Left lobe of liver (tissue), 2 donors: Measurements from ENCODE around the gene WWC2. TPM values are rescaled to one million over a fixed set of nuclear protein-coding genes. Genes with fewer than 3 reads are reported as not detected.

Experiments
- ATAC-seq: fragments of 200-7000 bp; cut with Tn5 transposase; one replicate; pipeline ENCODE4 v1.9.1; 2020; ENCODE audit warnings: mild to moderate bottlenecking, moderate library complexity
- DNase-seq: peaks from one replicate; pipeline ENCODE4 v3.0.0-alpha.2; 2020; ENCODE audit warnings: low spot score
- total RNA-seq: library from RNA; stranded (reverse); gene quantifications from one replicate; pipeline ENCODE4 v1.2.1, GENCODE V29; 2021
- donor health status: DM: no; HTN: no; CAD: no; lungs with moderate emphysema.
- donor health status: DM: no; HTN: yes; CAD: no.

Gene WWC2
- total RNA-seq, 1 donor from 2014 or later: 43.2 TPM

DNA sequence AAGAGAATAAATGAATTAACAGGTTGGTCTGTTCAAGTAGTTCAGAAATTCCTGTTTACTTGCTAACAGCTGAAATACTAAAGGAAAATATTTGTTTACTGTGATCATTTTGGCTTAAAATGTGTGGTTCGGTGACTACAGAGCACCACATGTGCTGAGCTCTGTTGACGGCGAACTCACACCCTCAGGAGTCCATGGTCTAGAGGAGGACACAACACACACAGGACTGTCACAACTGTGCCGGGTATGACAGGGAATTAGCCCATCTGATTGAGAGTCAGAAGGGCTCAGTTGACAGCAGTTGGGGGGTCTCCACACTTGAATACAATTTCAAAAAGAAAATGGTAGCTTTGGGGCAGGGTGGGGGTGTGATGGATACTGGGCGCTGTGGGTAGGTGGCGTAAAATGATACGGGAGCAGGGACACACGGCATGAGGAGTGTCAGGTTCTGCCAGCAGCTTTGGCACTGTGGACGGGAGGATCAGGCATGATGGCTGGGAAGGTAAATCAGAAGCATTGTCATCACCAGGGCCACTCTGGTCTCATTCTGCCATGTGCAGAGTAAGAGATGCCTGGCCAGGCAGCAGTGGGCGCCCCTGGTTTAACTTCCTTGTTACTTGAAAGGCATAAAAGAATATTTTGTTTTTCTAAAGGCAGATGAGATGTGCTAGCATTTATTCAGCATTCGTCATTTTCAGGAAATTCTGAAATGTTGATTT is 187.7 kb downstream of the WWC2 start:
- ATAC-seq (peak; percentile 70), DNase-seq (no peak)

DNA sequence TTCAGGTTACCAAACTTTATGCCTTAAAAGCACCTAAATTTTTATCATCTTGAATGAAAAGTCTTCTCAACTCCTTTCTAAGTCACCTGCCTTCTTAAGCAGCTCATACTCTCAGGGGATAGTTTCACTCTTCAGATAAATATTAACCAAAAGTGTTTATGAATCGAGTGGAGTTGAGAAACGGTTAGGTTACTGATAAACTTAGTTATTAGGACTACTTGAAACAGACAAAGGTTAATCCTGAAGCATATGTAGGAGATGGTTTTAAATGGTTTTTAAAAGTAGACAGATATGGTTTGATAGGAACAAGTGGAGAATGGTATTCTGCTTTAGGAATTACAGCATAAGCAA is 188.2 kb downstream of the WWC2 start:
- ATAC-seq (peak; percentile 64), DNase-seq (no peak)

DNA sequence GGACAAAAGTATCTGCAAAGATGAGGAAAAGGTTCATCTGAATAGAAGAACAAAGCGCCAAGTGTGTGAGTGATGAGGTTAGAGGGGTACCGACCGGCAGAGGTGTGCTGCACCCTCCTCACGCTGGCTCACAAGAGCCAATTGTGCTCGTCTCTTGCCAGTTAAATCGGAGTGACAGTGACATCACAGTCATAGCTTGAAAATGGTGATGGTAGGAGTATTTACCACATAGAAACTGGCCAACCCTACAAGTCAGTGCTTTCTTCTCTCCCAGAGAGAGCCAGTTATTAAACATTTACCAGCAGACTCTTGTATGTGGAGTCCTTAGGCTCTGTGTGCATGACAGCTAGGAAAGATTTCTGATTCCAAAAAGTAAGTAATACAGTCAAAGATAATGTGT is 188.6 kb downstream of the WWC2 start:
- DNase-seq: no peak
- ATAC-seq: peak; percentile 28

GRCh38 chr4:183288955-183289354 is 189.9 kb downstream of the WWC2 start:
- no peak for DNase-seq
- no peak for ATAC-seq

GRCh38 chr4:183289688-183290087 is 190.6 kb downstream of the WWC2 start:
- no peak for ATAC-seq
- DNase-seq: no peak

DNA sequence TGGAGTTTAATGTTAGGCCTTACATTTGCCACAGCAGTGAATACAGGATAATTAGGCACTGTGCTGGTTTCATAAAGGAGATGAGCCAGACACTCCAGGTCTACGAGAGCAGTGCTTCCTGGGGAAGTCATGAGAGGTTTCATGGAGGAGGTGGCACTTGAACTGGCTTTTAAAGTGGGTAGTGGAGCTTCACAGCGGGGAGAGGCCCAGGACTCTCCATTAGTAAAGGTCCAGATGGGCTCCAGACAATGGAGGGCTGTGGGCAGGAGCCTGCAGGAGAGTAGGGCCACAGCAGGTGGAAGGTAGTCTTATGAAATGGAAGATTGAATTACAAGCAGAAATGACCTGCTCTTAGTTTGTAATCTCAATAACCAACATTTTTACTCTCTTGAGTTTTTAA is 192.0 kb downstream of the WWC2 start:
- DNase-seq (no peak), ATAC-seq (no peak)

DNA sequence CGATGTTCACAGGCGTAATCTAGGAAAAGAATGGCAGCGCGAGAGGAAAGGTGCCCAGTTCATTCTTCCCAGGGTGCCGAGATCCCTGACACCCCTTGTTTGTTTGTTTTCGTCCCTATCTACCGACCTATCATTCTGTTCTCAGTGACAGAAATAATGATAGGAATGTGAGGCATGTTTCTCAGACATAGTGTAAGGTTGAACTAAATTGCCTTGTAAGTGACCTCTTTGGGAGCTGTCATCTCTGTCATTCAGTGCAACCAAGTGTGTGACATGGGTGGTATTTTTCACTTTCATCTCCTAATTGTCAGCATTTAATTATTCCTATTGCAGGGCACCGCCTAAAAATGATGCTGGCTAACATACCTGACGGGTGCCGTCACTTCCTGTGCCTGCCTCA is 196.7 kb downstream of the WWC2 start:
- no peak for ATAC-seq
- no peak for DNase-seq

GRCh38 chr4:183297675-183298074 is 198.6 kb downstream of the WWC2 start:
- DNase-seq: no peak
- no peak for ATAC-seq

DNA sequence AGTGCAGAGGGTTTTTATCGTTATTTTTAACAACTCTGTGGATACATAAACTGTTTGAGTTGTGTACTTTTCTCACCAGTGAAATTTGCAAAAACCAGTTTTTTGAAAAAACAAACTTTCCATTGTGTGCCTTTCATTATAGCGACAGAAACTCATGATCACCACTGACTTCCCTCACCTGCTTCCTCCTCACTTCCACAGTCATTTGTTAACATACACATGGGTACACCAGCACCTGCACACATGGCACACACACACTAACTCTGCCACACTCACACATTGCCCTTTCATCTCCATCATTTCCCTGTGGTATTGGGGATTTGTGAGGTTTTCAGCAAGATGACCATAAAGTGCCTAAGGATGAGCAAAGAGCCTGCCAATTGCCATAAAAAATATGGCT is 200.4 kb downstream of the WWC2 start:
- ATAC-seq: no peak

DNA sequence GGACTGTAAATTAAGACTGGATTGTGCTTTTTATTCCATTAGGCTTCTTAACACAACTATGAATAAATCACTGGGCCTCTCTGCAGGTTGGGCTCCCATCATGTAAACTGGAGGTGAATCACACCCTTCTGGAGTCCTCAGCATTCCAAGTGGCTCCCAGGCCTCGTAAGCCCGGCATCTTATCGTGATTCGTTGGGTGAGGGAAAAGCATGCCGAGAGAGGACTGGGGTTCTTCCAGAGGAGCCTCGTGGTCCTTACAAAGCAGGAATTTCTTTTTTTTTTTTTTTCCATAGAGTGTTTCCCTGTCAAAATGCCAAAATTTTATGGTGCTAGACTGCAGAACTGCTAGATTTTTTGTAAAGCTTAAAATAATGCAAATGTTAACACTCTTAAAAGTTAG is 201.0 kb downstream of the WWC2 start:
- DNase-seq: no peak
- ATAC-seq: no peak

More for the DNA sequence above, 200.4 kb downstream of the WWC2 start:
- DNase-seq: no peak

GRCh38 chr4:183300655-183301054 is 201.6 kb downstream of the WWC2 start:
- DNase-seq (no peak), ATAC-seq (no peak)

DNA sequence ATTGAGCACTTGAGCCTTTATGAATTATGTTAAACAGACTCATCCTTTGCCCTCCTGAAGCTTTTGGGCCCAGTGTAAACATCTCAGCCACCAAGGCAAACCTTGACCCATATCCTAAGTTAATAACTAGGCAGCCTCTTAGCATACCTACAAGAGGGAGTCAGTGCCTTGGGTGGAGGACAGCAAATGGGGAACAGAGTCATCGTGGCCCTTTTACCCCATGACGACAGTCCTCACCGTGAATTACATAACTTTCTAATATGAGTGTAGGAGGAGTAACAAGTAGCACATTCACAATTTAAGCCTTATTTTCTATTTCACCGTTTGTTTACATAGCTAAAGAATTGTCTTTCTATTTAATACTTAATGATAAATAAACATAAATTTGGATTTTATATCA is 204.2 kb downstream of the WWC2 start:
- DNase-seq (no peak), ATAC-seq (no peak)

- DNase-seq (no peak), ATAC-seq (no peak)
These were observed 205.0 kb downstream of the WWC2 start for GRCh38 chr4:183304067-183304466.

- no peak for DNase-seq
- ATAC-seq: no peak
These were observed 205.5 kb downstream of the WWC2 start for GRCh38 chr4:183304538-183304937.

GRCh38 chr4:183306811-183307210 is 207.8 kb downstream of the WWC2 start:
- ATAC-seq (no peak), DNase-seq (no peak)

DNA sequence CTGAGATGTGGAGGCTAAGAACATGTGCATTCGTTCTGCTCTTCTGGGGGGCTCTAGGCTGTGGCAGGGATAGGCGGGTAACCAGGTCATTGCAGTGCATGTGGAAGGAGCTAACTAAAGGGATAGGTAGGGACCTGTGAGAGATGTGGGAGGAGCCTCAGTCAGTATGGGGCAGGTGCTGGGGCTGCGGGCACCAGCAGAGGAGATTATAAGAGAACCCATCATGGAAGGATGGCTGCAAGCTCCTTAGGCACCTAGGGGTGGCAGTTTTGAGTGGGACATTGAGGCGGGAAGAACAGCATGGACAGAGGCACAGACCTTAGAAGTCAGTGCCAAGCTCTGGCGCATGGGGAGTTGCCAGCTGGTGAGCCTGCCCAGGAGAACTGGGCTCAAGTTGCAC is 213.8 kb downstream of the WWC2 start:
- DNase-seq (no peak), ATAC-seq (no peak)

GRCh38 chr4:183314336-183314735 is 215.3 kb downstream of the WWC2 start:
- no peak for DNase-seq
- no peak for ATAC-seq

GRCh38 chr4:183314806-183315205 is 215.7 kb downstream of the WWC2 start:
- DNase-seq (no peak), ATAC-seq (no peak)

DNA sequence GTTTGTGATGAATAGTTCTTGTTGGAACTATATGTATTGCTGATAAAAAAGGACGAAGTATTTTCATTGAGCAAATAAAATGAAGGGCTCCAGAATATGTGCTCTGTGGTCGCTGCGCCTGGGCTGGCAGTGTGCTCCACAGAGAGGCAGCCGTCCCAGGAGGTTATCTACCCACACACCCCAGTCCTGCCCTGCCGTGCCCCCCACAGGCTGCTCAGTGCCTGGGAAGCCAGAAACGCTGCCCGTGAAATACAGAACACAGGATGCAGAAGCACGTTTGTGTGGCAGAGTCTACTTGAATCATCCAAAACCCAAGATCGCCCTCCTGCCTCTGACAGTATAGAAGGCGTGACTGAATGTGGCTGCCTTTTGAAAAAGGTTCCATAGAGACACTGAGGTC is 219.6 kb downstream of the WWC2 start:
- no peak for ATAC-seq

DNA sequence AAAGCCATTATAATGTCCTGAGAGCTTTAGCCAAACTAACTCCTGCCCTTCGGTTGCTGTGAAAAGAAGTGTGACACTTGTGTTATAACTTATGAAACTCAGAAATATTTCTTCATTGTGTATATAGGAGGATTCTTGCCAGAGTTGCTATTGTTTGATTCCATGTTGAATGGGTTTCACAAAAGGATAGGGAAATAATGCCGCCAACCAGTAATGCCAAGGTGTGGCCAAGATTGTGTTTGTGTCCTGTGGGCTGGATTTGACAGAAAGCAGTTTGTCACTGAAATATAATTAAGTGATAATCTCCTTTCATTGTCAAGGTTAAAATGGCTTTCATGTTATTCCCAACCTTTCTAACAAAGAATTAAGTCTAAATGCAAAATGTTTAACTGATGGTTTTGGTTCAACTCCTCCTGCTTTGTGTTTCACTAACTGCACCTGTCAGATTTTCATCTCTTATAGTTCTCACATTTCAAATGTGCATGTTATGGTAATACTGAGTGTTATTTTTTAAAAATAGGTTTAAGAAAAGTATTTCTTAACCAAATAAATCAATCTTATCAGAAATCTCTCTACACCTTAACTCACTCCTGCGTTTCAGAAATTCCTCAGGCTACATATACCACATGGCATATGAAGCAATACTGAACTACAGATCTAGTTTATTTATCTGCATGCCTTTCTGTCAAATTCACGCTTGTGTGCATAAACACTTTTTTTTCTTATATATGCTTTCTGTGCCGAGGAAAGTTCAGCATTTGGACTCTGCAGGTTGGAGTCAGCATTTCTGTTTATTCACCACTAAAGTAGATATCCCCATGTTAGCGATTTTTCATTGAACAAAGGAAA is 221.4 kb downstream of the WWC2 start, which contains the start of gene CLDN22:
CLDN22 (minus strand) TSS at position 66 of the 849 bp plus-strand sequence; CDS start at position 8, 58 bp downstream.
- DNase-seq: no peak
- no peak for ATAC-seq

More for the DNA sequence above, 219.6 kb downstream of the WWC2 start:
- DNase-seq: no peak

GRCh38 chr4:183321079-183321478 is 222.0 kb downstream of the WWC2 start:
- no peak for ATAC-seq
- DNase-seq: no peak

DNA sequence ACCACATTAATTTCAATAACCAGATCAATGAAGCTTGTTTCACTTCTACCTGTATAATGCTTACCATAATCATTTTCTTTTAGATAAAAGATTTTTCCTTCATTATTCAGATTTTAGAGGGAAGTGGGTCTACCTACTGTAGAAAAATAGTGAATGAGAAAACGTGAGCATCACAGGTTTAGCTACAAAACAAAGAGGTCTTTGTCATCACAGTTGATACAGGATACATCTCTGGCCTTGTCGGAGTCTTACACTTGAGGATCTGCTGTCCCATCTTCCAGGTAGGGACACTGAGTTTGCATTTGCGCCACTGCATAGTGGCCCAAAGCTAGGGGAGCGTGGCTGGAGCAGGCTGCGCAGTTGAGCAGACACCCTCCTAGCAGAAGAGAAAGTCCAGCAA is 222.5 kb downstream of the WWC2 start:
- DNase-seq: no peak
- ATAC-seq: no peak
